ENCODE results near the gene MTO1. TPM values are rescaled to one million over a fixed set of nuclear protein-coding genes. Genes with fewer than 3 reads are reported as not detected.
A peak's percentile ranks its signal among the peaks of the same experiment; 100 is the strongest.
"Not testable (repeated sequence)": the region's sequence is repeated elsewhere in the genome, so short reads cannot be mapped to it uniquely, and the experiment has no call there.

MTO1 gene
- total RNA-seq, 2 donors from 2014 or later, result 14.2 to 25.3 TPM

DNA sequence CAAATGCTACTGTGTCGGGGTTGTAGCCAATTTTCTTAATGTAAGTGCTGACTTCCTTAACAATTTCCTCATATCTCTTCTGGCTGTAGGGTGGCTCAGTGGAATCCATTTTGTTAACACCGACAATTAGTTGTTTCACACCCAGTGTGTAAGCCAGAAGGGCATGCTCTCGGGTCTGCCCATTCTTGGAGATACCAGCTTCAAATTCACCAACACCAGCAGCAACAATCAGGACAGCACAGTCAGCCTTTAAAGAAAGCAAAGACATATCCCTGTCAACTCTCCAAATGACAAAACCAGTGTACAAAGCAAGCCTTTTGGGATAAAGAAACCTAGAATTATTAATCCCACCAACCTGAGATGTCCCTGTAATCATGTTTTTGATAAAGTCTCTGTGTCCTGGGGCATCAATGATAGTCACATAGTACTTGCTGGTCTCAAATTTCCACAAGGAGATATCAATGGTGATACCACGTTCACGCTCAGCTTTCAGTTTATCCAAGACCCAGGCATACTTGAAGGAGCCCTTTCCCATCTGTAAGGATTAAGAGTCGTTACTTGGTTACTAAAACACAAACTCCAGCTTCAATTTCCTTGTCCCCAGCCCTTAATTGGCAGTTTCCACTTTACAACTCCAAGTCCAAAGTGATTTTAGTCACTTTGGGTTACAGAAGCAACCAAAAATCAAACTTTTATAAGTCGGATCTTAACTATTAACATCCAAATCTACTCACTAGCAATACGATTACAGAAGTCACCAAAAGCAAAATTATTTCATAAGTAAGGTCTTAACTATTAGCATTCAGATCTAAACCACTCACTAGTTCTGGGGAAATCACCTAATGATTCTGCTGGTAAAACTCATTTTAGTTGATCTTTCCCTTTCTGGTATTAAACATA, 57.7 kb downstream of the MTO1 start:
- peaks cover 39 to 63% of the 10 kb centered on the region in 2 donors for H3K4me1 ChIP-seq (ENCODE audit: control insufficient read depth in 1 of 2, low read depth in 2 of 2)
- peak overlapping the region; percentile 98 to 100 for H3K27ac ChIP-seq
- DNase-seq (ENCODE audit: low spot score); ATAC-seq (ENCODE audit: insufficient number of reproducible peaks, low FRiP score, low read depth); H3K27me3 ChIP-seq (replicated peaks; ENCODE audit: insufficient read depth); H3K9me3 ChIP-seq: not testable (repeated sequence)
- H3K4me3 ChIP-seq, result peak overlapping the region; percentile 80
- H3K36me3 ChIP-seq, result peaks cover 23% of the 10 kb centered on the region

DNA sequence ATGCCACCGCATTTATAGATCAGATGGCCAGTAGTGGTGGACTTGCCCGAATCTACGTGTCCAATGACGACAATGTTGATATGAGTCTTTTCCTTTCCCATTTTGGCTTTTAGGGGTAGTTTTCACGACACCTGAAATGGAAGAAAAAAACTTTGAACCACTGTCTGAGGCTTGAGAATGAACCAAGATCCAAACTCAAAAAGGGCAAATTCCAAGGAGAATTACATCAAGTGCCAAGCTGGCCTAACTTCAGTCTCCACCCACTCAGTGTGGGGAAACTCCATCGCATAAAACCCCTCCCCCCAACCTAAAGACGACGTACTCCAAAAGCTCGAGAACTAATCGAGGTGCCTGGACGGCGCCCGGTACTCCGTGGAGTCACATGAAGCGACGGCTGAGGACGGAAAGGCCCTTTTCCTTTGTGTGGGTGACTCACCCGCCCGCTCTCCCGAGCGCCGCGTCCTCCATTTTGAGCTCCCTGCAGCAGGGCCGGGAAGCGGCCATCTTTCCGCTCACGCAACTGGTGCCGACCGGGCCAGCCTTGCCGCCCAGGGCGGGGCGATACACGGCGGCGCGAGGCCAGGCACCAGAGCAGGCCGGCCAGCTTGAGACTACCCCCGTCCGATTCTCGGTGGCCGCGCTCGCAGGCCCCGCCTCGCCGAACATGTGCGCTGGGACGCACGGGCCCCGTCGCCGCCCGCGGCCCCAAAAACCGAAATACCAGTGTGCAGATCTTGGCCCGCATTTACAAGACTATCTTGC, 58.6 kb downstream of the MTO1 start:
- TF ChIP-seq, protein P1, sequence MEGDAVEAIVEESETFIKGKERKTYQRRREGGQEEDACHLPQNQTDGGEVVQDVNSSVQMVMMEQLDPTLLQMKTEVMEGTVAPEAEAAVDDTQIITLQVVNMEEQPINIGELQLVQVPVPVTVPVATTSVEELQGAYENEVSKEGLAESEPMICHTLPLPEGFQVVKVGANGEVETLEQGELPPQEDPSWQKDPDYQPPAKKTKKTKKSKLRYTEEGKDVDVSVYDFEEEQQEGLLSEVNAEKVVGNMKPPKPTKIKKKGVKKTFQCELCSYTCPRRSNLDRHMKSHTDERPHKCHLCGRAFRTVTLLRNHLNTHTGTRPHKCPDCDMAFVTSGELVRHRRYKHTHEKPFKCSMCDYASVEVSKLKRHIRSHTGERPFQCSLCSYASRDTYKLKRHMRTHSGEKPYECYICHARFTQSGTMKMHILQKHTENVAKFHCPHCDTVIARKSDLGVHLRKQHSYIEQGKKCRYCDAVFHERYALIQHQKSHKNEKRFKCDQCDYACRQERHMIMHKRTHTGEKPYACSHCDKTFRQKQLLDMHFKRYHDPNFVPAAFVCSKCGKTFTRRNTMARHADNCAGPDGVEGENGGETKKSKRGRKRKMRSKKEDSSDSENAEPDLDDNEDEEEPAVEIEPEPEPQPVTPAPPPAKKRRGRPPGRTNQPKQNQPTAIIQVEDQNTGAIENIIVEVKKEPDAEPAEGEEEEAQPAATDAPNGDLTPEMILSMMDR (IDR thresholded peaks at IDR 0.05), result no peak
- Histone ChIP-seq H3K4me3 (peak overlapping the region; percentile 80), H3K27ac (peak overlapping the region; percentile 98 to 100), H3K27me3 (replicated peaks; ENCODE audit: insufficient read depth) (no peaks in the 10 kb centered on the region), H3K4me1 (ENCODE audit: control insufficient read depth in 1 of 2, low read depth in 2 of 2) (peaks cover 39 to 65% of the 10 kb centered on the region in 2 donors), H3K36me3 (peaks cover 22% of the 10 kb centered on the region), H3K9me3 (no peaks in the 10 kb centered on the region)
- DNase-seq (ENCODE audit: low spot score) (peak; percentile 53), ATAC-seq (ENCODE audit: insufficient number of reproducible peaks, low FRiP score, low read depth) (peak; percentile 42)

DNA sequence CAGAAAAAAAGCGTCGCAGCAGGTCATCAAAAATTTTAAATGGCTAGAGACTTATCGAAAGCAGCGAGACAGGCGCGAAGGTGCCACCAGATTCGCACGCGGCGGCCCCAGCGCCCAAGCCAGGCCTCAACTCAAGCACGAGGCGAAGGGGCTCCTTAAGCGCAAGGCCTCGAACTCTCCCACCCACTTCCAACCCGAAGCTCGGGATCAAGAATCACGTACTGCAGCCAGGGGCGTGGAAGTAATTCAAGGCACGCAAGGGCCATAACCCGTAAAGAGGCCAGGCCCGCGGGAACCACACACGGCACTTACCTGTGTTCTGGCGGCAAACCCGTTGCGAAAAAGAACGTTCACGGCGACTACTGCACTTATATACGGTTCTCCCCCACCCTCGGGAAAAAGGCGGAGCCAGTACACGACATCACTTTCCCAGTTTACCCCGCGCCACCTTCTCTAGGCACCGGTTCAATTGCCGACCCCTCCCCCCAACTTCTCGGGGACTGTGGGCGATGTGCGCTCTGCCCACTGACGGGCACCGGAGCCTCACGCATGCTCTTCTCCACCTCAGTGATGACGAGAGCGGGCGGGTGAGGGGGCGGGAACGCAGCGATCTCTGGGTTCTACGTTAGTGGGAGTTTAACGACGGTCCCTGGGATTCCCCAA, 59.3 kb downstream of the MTO1 start, which contains the start of gene EEF1A1:
Gene EEF1A1 (minus strand): TSS at position 345 of the 663 bp plus-strand sequence. CDS start 1,006 bp downstream, outside the sequence.
- peak; percentile 84 for ATAC-seq (ENCODE audit: insufficient number of reproducible peaks, low FRiP score, low read depth)

DNA sequence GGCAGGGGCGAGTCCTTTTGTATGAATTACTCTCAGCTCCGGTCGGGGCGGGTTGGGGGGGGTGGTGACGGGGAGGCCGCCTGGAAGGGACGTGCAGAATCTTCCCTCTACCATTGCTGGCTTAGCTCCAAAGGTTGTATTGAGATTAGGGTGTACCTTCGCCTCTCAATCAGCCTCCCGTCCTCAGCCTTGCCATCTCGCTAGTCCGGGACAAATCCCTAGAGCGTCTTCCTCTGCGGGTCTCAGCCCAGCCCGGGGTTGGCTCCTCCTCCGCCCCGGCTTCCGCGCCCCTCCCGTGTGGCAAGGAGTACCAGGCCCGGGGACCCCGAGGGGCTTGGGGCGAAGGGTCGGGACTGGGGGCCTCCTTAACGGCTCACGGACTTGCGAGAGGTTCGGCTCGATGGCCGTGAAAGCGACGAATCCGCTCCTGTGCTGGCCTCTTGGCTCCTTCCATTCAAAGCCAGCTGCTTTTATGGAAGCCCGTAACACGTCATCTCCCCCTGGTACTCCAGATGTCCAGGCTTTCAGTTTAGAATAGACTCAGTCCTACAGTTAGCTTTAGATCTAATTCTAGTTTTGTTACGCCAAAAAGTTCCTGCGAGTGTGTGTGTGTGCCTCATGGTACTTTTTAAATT, 59.9 kb downstream of the MTO1 start:
- peaks cover 30 to 54% of the 10 kb centered on the region in 2 donors for H3K4me1 ChIP-seq (ENCODE audit: control insufficient read depth in 1 of 2, low read depth in 2 of 2)
- peak overlapping the region; percentile 80 for H3K4me3 ChIP-seq
- H3K27ac ChIP-seq, result peak overlapping the region; percentile 98 to 100
- H3K27me3 ChIP-seq (replicated peaks; ENCODE audit: insufficient read depth), result no peaks in the 10 kb centered on the region
- H3K9me3 ChIP-seq, result no peaks in the 10 kb centered on the region
- ATAC-seq (ENCODE audit: insufficient number of reproducible peaks, low FRiP score, low read depth) (peak; percentile 53), DNase-seq (ENCODE audit: low spot score) (peak; percentile 21)
- peaks cover 14% of the 10 kb centered on the region for H3K36me3 ChIP-seq
- TF ChIP-seq, protein P1 (IDR thresholded peaks at IDR 0.05), result no peak

More for the DNA sequence above, 59.3 kb downstream of the MTO1 start, which contains the start of gene EEF1A1:
- Histone ChIP-seq H3K36me3 (peaks cover 18% of the 10 kb centered on the region), H3K4me1 (ENCODE audit: control insufficient read depth in 1 of 2, low read depth in 2 of 2) (peaks cover 36 to 60% of the 10 kb centered on the region in 2 donors), H3K27ac (peak within 1 kb of the TSS; percentile 98 to 100), H3K27me3 (replicated peaks; ENCODE audit: insufficient read depth) (no peaks in the 10 kb centered on the region), H3K4me3 (peak within 1 kb of the TSS; percentile 80), H3K9me3 (no peaks in the 10 kb centered on the region)
- peak; percentile 100 for DNase-seq (ENCODE audit: low spot score)
- TF ChIP-seq, protein P1 (IDR thresholded peaks at IDR 0.05), result no peak
